GM19468 (cell line): ENCODE measurements around the gene CELF2.
A peak's percentile ranks its signal among the peaks of the same experiment; 100 is the strongest.

ENCODE experiments used
- ATAC-seq: cut with Tn5 transposase; IDR thresholded peaks from one replicate; pipeline ENCODE4 v1.9.1; 2021; ENCODE audit warnings: mild to moderate bottlenecking, moderate library complexity, moderate number of reproducible peaks; ENCODE audit not compliant: unreplicated experiment; ENCODE audit errors: extremely low read depth

The CELF2 gene

DNA sequence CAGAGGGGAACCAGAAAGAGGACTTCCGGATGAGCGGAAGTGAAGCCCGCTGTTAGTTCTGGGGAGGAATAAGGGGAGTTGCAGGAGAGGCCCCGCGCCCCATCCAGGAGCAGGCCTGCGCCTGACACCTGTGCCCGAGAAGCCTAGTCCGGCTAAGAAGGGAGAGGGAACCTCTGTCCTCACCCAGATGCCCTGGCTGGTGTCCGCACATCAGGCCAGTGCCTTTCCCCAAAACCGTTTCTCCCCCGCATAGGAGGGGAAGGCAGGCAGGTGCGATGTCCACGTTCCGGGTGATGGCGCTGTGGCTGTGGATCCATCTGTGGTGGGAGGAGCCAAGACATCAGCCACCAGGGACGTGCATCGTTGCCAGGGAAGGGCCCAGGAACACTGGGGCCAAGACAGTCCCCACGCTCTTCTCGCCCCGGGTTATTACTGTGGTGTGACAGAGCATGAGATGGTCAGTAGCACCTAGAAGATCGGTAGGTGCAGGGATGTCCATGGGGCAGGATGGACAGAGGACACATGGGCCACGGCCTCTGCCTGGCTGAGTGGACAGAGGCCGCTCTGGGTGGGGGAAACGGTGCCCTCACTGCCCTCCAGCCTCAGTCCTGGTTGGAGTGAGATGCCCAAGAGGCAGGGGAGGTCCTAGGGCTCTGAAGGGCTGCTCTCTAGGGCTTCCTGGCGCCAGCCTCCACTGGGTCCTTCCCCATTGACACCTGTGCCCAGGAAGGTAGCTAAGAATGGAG lies 262.7 kb downstream of the CELF2 start:
- no peak for ATAC-seq

DNA sequence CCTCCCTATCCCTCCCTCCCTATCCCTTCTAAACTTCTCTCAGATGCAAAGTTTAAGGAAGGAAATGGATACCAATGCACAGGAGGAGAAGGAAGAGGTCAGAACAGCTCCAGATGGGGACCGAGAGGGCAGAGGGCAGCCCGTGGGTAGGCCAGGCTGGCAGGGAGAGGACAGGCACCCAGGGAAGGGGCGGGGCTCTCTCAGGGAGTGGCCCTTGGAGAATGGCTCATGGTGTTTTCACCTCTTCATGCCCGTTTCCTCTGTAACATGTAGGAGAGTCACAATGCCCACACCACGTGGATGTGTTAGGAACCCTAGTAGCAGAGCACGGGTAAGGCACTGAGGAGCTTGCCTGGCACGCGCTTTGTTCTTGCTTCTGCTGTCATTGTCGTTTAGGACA lies 264.5 kb downstream of the CELF2 start:
- no peak for ATAC-seq

DNA sequence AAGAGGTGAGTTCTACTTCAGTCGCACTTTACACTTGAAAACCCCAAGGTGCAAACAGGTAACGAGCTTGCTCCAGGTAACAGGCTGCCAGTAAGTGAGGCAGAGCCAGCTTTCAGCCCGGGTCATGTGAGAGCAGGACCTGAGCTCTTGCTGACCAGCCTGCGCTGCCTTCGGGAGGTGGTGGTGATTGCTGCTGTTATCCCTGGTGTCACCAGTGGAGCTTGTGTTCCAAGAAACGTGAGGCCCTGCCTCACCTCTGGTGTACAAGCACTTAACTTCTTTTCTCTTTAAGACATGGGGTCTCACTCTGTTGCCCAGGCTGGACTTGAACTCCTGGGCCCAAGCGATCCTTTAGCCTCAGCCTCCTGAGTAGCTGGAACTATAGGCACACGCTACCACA lies 265.0 kb downstream of the CELF2 start:
- ATAC-seq, result no peak

DNA sequence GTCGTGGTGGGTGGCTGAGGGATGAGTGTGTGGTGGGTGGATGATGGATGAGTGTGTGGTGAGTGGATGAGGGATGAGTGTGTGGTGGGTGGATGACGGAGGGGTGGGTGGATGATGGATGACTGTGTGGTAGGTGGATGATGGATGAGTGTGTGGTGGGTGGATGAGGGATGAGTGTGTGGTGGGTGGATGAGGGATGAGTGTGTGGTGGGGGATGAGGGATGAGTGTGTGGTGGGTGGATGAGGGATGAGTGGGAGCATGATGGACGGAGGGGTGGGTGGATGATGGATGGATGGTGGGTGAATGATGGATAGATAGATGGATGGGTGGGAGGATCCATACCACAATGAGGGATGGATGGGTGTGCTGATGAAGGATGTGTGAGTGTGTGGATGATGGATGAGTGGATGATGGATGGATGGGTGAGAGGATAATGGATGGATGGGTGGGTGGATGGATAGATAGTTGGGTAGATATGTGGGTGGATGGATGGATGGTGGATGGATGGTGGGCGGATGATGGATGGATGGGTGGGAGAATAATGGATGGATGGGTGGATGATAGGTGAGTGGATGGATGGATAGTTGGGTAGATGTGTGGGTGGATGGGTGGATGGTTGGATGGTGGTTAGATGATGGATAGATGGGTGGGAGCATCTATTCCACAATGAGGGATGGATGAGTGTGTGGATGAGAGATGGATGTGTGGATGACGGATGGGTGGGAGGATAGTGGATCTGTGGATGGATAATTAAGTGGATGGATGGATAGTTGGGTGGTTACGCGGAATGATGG lies 266.8 kb downstream of the CELF2 start:
- no peak for ATAC-seq

DNA sequence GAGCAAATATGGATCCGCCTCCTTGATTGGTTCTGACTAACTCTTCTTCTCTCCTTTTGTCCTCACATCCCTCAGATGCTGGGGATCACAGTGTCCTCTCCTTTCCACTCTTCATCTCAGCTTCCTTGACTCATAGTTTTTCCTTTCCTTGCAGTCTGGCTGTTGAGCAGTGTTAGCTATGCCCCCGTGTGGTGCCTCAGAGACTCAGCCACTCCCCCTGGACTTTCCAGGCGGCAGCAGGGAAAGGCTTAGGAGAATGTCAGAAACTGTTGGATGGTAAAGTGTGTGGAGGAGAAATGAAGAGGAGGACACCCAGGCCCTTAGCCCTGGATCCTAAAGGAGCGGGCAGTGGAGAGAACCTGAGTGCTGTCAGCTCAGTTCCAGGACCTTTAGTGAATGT lies 267.5 kb downstream of the CELF2 start:
- ATAC-seq, result no peak

DNA sequence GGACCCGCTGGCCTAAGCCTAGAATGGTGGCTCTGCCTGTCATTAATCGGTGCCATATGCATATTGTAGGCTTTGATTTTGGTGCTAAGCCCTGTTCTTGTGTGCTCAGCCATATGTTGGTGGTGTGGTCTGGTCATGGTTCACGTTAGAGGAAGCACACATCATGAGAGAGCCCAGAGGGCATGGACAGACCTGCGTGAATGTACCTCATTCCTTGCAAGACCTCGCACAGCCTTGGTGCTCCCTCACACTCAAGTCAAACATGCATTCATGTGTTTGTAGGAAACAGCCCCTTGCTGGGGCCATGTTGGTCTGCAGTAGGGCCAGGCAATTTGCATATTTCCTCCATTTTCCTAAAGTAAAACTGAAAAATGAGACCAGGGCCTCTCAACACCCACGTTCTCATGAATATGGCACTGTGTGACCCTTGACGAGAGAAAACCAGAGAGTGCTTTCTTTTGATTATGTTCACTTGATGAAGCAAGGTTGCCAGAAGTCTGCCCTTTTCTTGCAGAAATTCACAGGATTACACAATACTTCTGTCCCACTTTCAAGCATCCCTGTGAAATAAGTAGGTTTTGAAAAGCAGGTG lies 268.7 kb downstream of the CELF2 start:
- peak; percentile 69 for ATAC-seq

DNA sequence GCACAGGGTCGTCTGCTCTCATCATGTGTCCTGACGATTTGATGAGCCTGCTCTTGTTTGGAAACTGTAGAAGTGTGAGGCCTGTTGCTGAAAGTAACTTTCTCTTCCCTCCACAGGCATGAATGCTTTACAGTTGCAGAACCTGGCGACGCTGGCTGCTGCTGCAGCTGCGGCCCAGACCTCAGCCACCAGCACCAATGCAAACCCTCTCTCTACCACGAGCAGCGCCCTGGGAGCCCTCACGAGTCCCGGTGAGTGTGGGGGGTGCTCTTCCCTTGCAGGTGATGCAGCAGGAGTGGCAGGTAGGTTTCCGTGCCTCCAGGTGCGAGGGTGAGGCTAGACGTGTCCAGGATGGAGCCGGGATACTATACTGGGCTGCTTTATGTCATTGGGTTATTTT lies 270.6 kb downstream of the CELF2 start:
- ATAC-seq, result no peak

DNA sequence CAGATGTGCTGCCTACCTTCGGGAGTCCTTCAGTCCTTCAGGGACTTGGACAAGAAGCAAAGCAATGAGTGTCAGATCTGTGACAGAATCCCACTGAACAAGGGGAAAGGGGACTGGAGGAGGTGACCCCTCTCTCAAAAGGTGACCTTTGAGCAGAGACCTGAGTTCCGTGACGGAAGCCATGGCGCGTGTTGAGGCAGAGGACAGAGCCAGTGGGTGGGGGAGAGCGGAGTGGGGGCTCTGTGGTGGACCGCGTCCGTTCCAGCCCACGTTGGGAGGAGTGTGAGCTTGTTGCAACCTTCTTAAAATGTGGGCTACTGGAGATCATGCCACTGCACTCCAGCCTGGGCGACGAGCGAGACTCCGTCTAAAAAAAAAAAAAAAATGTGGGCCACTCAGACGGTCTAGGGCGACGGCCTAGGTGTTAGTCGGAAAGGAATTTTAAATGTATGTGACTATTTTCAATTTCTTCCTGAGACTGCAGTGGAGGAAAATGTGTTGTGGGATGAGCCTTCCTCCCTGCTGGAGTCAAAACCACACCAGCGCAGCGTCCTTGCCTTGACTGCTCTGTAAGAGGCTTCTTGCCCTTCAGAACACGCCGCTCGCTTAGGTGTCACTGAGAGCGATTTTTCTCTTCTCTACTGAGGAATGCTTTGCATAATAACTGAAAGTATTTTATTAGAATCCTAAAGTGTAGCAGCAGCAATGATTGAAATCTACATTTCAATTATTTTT lies 272.7 kb downstream of the CELF2 start:
- ATAC-seq, result no peak

DNA sequence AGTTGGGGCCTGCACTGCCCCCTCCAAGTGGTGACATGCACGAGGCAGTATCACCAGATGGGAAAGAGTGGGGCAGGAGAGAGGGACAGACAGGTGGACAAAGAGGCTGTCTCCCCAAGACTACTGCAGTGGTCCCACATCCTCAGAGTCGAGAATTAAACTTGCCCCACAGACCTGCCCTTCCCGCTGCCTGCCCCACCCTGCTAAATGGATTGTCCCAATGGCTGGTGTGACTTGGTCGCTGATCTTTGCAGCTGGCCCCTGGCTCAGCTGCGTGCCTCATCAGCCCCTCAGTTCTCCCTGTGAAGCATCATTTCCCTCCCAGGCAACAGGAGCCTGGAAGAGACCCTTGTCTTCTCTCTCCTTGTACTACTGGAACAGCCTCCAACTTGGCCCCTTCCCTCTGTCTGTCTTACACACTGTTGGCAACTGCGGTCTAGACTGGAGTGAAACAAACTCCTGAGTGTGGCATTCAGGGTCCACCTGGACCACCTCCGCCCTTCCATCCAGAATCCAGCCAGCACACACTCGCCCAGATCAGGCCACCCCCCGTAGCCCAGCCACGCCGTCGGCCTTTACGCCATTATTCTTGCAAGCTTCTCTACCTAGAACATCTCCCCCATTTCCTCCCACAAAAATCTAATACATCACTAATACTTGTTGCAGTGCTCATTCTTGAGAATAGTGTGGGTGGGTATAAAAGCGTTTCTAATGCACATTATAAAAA lies 275.1 kb downstream of the CELF2 start:
- ATAC-seq, result no peak

DNA sequence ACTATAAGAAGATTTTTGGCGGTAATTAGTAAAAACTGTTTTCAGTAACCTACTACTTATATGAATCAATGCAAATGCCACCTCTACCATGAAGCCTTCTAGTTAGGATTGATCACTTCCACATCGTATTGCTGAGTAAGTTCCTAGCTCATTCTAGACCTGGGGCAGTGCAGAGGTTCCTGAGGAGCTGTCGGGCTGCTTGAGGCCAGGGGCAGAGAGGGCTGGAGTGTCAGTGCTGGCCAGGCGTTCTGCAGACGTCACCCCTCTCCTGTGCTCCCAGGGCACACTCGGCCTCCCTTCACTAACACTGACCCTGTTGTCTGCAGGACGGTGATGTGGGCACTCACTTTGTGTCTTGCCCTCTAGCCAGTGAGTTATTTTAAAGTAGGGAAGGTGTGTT lies 275.7 kb downstream of the CELF2 start:
- no peak for ATAC-seq

DNA sequence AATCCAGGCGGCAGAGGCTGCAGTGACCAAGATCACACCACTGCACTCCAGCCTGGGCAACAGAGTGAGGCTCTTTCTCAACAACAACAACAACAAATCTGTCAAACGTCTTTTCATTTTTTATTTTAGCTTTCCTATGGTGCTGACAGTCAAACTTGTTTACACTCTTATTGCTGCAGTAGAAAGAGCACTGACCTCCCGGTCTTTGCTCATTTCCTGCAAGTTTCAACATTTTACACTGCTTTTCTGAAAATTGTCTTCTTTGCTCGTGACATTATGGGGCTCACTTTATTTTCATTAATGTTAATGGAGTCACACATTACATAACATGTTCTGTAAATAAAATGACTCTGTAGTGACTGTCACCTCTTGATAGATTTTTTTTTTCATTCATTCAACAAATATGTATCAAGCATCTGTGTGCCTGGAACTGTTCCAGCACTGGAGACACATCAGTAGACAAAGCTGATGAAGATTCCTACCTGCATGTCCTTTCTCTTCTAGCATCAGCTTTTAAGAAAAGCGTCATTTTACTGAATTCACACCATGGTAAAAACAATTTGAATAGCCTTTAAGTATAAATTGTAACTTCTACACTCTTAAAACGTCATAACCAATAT lies 277.3 kb downstream of the CELF2 start:
- ATAC-seq, result no peak

DNA sequence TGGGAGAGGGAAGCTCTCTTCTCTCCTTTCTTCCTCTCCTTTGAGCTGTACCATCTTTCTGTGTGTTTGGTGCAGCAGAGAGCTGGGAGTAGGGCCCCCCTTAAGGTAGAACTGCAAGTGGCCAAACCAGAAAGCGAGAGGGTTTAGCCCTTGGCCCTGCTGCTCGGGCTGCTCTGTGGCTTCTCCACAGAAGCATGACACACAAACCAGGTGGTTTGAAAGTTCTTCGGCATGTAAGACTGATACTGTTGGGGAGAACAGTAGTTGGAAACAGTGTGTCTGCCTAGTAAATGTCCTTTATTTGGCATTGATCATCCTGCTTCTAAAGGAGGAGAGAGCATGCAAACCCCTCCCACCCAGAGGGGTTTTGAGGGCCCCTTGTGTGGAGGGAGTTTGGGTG lies 277.8 kb downstream of the CELF2 start:
- ATAC-seq, result no peak

DNA sequence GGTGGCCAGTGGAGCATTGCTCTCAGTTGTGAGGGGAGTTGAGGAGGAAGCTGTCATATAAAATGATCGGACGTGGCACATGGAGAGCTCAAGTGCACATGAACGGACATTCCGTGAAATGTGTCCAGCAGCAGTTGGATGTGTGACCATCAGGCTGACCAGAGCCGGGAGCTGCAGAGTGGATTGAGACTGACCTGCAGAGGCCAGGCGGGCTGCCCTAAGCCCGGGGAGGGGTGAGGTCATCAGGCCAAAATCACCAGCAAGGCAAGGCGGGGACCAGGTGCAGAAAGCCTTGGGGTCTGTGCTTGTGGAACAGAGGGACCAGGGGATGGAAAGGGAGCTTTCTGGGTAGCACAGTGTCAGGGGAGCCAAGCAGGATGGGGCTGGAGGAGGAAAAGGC lies 279.5 kb downstream of the CELF2 start:
- no peak for ATAC-seq

DNA sequence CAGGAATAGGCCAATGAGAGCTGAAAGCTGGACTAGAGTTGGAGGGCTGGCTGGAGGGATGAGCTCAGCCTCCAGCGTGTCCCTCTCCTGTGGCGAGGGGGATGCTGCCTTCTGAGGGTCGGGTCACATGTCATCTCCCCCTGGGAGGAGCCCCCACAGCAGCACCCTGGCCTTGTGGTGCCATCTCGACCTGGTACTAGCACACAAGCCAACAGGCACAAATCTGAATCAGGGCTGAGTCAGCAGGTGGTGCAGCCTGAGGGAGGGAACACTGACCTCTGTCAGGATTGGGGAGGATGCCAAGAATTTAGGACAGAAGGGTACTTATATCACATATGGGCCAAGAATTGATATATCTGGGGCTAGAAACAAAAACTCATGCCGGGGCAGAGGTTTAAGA lies 280.4 kb downstream of the CELF2 start:
- ATAC-seq, result no peak

DNA sequence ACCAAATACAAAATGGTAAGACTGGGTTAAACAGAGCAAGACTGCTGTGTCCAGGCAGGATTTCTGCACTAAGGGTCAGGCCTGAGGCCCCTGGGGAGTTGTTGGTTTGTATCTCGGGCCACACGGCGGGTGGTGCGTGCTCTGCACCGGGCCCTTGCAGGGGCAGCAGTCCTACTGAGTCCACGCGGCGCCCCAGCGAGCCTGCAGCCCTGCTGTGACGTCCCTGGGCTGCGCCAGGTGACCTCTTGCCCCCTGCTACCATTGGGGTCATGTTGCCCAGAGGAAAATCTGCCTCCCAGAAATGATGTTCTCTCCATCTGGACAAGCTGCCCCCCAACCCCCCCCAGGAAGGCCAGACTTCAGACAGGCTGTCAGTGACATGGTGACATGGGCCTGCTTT lies 281.5 kb downstream of the CELF2 start:
- no peak for ATAC-seq

DNA sequence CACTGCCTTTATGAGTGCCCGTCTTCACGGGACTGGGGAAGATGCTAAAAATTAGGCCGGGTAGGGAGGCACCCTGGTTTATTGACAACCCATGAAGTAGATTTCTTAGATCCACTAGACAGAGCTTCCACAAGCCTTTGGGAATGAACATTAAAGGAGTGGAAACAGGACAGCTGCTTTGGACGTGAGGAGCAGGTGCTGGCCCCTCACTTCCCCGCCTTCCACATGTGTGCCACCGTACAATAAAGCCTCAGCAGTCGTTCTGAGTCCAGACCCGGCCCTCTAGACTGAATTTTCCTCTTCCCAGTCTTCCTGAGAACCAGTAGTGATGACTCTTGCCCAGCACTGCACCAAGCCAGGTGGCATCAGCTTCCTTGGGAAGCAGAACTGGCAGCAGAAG lies 282.4 kb downstream of the CELF2 start:
- no peak for ATAC-seq

DNA sequence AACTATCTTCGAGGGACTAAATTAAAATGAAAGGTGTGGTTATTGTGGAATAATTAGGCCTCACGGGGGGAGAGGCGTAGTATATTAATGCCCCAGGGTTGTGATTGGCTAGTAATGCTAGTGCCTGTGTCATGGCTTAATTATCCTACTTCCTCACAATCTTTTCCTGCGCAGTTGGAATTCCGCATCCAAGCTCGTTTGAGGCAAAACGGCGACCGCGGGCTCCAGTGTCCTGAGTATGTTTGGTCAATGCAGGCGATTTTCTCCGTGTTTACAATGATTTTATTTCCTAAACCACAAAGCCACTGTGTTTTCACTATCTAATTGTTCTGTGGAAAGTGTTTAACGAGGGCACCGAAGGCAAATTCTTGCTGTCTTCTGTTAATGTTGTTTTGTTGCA lies 282.9 kb downstream of the CELF2 start:
- no peak for ATAC-seq

DNA sequence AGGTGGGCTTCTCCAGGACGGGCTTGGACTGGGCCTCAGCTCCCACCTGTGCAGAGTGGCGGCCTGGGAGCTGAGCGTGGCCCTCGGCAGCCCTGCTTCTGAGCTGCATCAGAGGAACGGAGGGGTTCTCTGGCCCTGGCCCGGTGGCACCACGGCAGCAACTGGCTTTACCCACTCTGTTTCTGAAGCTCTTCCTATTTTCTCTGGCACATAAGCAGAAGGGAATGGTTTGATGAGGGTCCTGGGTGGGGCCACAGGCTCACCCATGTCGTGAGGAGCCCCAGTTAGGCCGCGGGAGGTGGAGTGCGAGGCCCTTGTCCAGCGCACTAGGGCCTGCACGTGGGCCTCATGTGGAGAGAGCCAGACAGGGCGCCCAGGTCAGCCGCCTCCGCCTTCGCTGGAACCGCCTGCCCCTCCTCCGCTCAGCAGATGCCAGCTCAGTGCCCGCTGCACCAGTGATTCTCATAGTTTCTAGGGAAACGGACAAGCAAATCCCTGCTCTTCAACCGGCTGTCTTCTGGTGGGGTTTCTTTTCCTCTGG lies 284.0 kb downstream of the CELF2 start:
- no peak for ATAC-seq

DNA sequence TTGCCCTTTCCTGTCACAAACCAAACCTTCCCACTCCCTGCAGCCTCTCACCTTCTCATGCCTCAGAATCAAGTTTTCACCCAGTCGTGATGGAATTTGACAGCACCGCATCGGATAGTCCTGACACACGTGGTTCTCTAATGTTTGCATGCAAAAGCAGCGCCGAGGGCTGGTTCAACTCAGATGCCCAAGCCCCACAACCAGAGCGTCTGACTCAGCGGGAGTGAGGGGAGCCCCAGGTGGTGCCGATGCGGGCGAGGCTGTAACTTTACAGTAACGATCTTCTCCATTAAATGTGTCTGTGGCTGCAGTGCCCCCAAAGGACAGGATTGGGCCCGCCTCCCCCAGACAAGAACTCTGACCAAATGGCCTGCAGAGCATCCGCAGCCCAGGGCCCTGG lies 284.5 kb downstream of the CELF2 start:
- no peak for ATAC-seq
